Mesendoderm (in vitro differentiated cells): ENCODE measurements around the gene SLC7A9.

Experiments used
- DNase-seq: peaks from one replicate; pipeline ENCODE4 v3.0.0; 2013
- H2AK5ac ChIP-seq: 2 replicates; pipeline ENCODE4 v1.6.1; 2013; ENCODE audit warnings: low read length, inconsistent platforms
- H2BK120ac ChIP-seq: 2 replicates; pipeline ENCODE4 v1.6.1; 2013; ENCODE audit warnings: low read depth, mild to moderate bottlenecking, low read length, moderate library complexity, mixed read lengths
- H2BK15ac ChIP-seq: replicated peaks from 2 replicates; pipeline ENCODE4 v1.6.1; 2013; ENCODE audit warnings: low read depth, mild to moderate bottlenecking, moderate library complexity
- H2BK5ac ChIP-seq: 2 replicates; pipeline ENCODE4 v1.6.1; 2013; ENCODE audit warnings: low read length, inconsistent platforms
- H3K18ac ChIP-seq: 2 replicates; pipeline ENCODE4 v1.6.1; 2013; ENCODE audit warnings: mild to moderate bottlenecking, low read length, mixed read lengths
- H3K23ac ChIP-seq: one replicate; pipeline ENCODE4 v1.6.1; 2013; ENCODE audit warnings: low read length
- H3K27ac ChIP-seq: 2 replicates; pipeline ENCODE4 v1.5.1; 2013; ENCODE audit warnings: low read depth, mild to moderate bottlenecking, inconsistent platforms, low read length, moderate library complexity
- H3K27me3 ChIP-seq: 2 replicates; pipeline ENCODE4 v1.6.1; 2013; ENCODE audit warnings: low read length, control low read depth, mild to moderate bottlenecking, inconsistent platforms; ENCODE audit not compliant: insufficient read depth, poor library complexity
- H3K36me3 ChIP-seq: 2 replicates; pipeline ENCODE4 v1.6.1; 2013; ENCODE audit warnings: low read length, inconsistent platforms; ENCODE audit not compliant: control insufficient read depth, insufficient read depth
- H3K4ac ChIP-seq: one replicate; pipeline ENCODE4 v1.6.1; 2013; ENCODE audit warnings: low read depth, mild to moderate bottlenecking, low read length, moderate library complexity
- H3K4me1 ChIP-seq: 2 replicates; pipeline ENCODE4 v1.6.1; 2013; ENCODE audit warnings: low read depth, low read length, inconsistent platforms; ENCODE audit not compliant: control insufficient read depth
- H3K4me2 ChIP-seq: 2 replicates; pipeline ENCODE4 v1.6.1; 2013; ENCODE audit warnings: low read length
- H3K4me3 ChIP-seq: 2 replicates; pipeline ENCODE4 v1.5.1; 2013; ENCODE audit warnings: mild to moderate bottlenecking, low read length
- H3K56ac ChIP-seq: one replicate; pipeline ENCODE4 v1.6.1; 2013; ENCODE audit warnings: low read length
- H3K79me1 ChIP-seq: 2 replicates; pipeline ENCODE4 v1.6.1; 2013; ENCODE audit warnings: low read length, inconsistent platforms
- H3K79me2 ChIP-seq: 2 replicates; pipeline ENCODE4 v1.6.1; 2013; ENCODE audit warnings: mild to moderate bottlenecking, low read length; ENCODE audit not compliant: control insufficient read depth, insufficient read depth
- H3K9ac ChIP-seq: 2 replicates; pipeline ENCODE4 v1.6.1; 2013; ENCODE audit warnings: low read length, inconsistent platforms
- H4K5ac ChIP-seq: one replicate; pipeline ENCODE4 v1.6.1; 2013; ENCODE audit warnings: low read length
- H4K8ac ChIP-seq: one replicate; pipeline ENCODE4 v1.6.1; 2013; ENCODE audit warnings: low read depth, mild to moderate bottlenecking, control low read depth, low read length, moderate library complexity
- WGBS: extraction: QIAGEN DNeasy Blood & Tissue Kit; methylation state at CpG from one replicate; pipeline ENCODE4 v1.1.7; 2013; ENCODE audit warnings: low lambda C conversion rate, missing lambda C conversion rate; ENCODE audit not compliant: insufficient coverage; ENCODE audit errors: extremely low coverage; 5-methylcytosine and 5-hydroxymethylcytosine counted together

The SLC7A9 gene

GRCh38 chr19:32814624-32815023, 54.9 kb downstream of the SLC7A9 start:
- no peaks in the 10 kb centered on the region for H3K79me1 ChIP-seq
- H2BK15ac ChIP-seq: no peak overlapping the region
- H3K4me3 ChIP-seq: no peak overlapping the region
- no peaks in the 10 kb centered on the region for H3K79me2 ChIP-seq
- H3K27ac ChIP-seq: no peak overlapping the region
- no peak overlapping the region for H2AK5ac ChIP-seq
- H3K9ac ChIP-seq: no peak overlapping the region
- no peak overlapping the region for H2BK5ac ChIP-seq
- whole genome bisulfite sequencing: no CpG with 5 or more reads among the region's 6 CpGs
- no peak overlapping the region for H4K8ac ChIP-seq
- H3K56ac ChIP-seq: no peak overlapping the region
- no peak for DNase-seq
- H4K5ac ChIP-seq: no peak overlapping the region
- no peak overlapping the region for H3K23ac ChIP-seq
- no peak overlapping the region for H3K4ac ChIP-seq
- H3K27me3 ChIP-seq: no peaks in the 10 kb centered on the region
- no peak overlapping the region for H3K18ac ChIP-seq
- H3K36me3 ChIP-seq: no peaks in the 10 kb centered on the region
- no peak overlapping the region for H3K4me2 ChIP-seq
- no peak overlapping the region for H2BK120ac ChIP-seq
- H3K4me1 ChIP-seq: no peaks in the 10 kb centered on the region

- no peaks in the 10 kb centered on the region for H3K36me3 ChIP-seq
- no peaks in the 10 kb centered on the region for H3K79me2 ChIP-seq
- no peak overlapping the region for H2BK5ac ChIP-seq
- H3K4ac ChIP-seq: no peak overlapping the region
- H3K27me3 ChIP-seq: no peaks in the 10 kb centered on the region
- H3K4me3 ChIP-seq: no peak overlapping the region
- H4K8ac ChIP-seq: no peak overlapping the region
- H4K5ac ChIP-seq: no peak overlapping the region
- no peak overlapping the region for H2AK5ac ChIP-seq
- H3K9ac ChIP-seq: no peak overlapping the region
- no peaks in the 10 kb centered on the region for H3K4me1 ChIP-seq
- H3K18ac ChIP-seq: no peak overlapping the region
- DNase-seq: no peak
- no peak overlapping the region for H3K23ac ChIP-seq
- no peak overlapping the region for H2BK120ac ChIP-seq
- no CpG with 5 or more reads among the region's 15 CpGs for WGBS
- H3K79me1 ChIP-seq: no peaks in the 10 kb centered on the region
- H2BK15ac ChIP-seq: no peak overlapping the region
- H3K4me2 ChIP-seq: no peak overlapping the region
- no peak overlapping the region for H3K27ac ChIP-seq
- no peak overlapping the region for H3K56ac ChIP-seq
Observed at GRCh38 chr19:32813862-32814425, 55.6 kb downstream of the SLC7A9 start.

- Histone ChIP-seq H3K36me3 (no peaks in the 10 kb centered on the region), H3K4ac (no peak overlapping the region), H3K27ac (no peak overlapping the region), H3K4me1 (no peaks in the 10 kb centered on the region), H3K23ac (no peak overlapping the region), H3K56ac (no peak overlapping the region), H3K18ac (no peak overlapping the region), H3K9ac (no peak overlapping the region), H4K8ac (no peak overlapping the region), H2BK5ac (no peak overlapping the region), H2BK15ac (no peak overlapping the region), H3K27me3 (no peaks in the 10 kb centered on the region), H3K79me2 (no peaks in the 10 kb centered on the region), H2AK5ac (no peak overlapping the region), H2BK120ac (no peak overlapping the region), H3K4me3 (no peak overlapping the region), H3K79me1 (no peaks in the 10 kb centered on the region), H4K5ac (no peak overlapping the region), H3K4me2 (no peak overlapping the region)
- no peak for DNase-seq
- no CpG with 5 or more reads among the region's 3 CpGs for WGBS
Observed at GRCh38 chr19:32812571-32812970, 57.0 kb downstream of the SLC7A9 start.

DNA sequence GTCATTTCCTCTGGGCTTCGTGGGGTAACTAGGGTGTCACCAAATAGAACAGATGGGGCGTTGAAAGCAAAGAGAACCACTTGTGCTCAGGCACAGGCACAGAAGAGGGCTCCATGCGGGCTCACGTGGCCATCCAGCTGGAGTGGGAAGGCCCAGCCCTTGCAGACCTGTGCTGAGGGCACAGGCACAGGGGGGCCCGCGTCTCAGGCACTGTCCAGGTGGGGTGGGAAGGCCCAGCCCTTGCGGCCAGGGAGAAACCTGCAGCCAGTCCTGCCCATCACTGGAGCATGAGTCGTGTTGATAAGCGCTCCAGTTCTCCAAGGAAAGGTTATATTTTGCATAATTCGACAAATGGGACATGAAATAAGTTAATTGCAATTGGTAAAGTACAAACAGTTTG, 57.5 kb downstream of the SLC7A9 start:
- no peak overlapping the region for H3K4me3 ChIP-seq
- no peak overlapping the region for H3K9ac ChIP-seq
- no peak overlapping the region for H4K5ac ChIP-seq
- no peak for DNase-seq
- H3K4me2 ChIP-seq: no peak overlapping the region
- H3K56ac ChIP-seq: no peak overlapping the region
- H3K4ac ChIP-seq: no peak overlapping the region
- H3K27me3 ChIP-seq: no peaks in the 10 kb centered on the region
- H3K4me1 ChIP-seq: no peaks in the 10 kb centered on the region
- H3K79me1 ChIP-seq: no peaks in the 10 kb centered on the region
- H3K36me3 ChIP-seq: no peaks in the 10 kb centered on the region
- H3K23ac ChIP-seq: no peak overlapping the region
- no peak overlapping the region for H2BK120ac ChIP-seq
- H3K79me2 ChIP-seq: no peaks in the 10 kb centered on the region
- no peak overlapping the region for H3K18ac ChIP-seq
- no peak overlapping the region for H2AK5ac ChIP-seq
- no peak overlapping the region for H3K27ac ChIP-seq
- H2BK5ac ChIP-seq: no peak overlapping the region
- no CpG with 5 or more reads among the region's 10 CpGs for WGBS
- no peak overlapping the region for H4K8ac ChIP-seq
- H2BK15ac ChIP-seq: no peak overlapping the region

DNA sequence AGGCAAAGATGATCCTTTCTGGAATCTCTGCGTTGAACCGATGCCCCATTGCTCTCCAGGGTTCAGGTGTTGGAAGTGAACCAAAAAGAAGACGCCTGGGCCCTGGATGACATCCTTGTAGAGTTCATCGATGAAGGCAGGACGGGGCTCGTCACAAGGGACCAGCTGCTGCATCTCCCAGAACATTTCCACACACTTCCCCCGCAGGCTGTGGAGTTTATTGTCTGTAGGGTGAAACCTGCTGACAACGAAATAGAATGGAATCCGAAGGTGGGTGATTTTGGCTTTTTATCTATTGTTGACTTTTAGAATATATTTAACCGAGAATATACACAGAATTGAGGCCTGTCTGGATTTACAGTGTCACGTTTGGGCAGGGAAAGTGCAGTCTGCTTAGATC, 58.4 kb downstream of the SLC7A9 start:
- Histone ChIP-seq H3K23ac (no peak overlapping the region), H3K36me3 (no peaks in the 10 kb centered on the region), H3K27me3 (no peaks in the 10 kb centered on the region), H4K5ac (no peak overlapping the region), H3K27ac (no peak overlapping the region), H2BK5ac (no peak overlapping the region), H3K4me1 (no peaks in the 10 kb centered on the region), H2BK15ac (no peak overlapping the region), H2BK120ac (no peak overlapping the region), H3K79me1 (no peaks in the 10 kb centered on the region), H4K8ac (no peak overlapping the region), H2AK5ac (no peak overlapping the region), H3K4me2 (no peak overlapping the region), H3K18ac (no peak overlapping the region), H3K4ac (no peak overlapping the region), H3K79me2 (no peaks in the 10 kb centered on the region), H3K4me3 (no peak overlapping the region), H3K56ac (no peak overlapping the region), H3K9ac (no peak overlapping the region)
- no CpG with 5 or more reads among the region's 11 CpGs for WGBS
- no peak for DNase-seq

DNA sequence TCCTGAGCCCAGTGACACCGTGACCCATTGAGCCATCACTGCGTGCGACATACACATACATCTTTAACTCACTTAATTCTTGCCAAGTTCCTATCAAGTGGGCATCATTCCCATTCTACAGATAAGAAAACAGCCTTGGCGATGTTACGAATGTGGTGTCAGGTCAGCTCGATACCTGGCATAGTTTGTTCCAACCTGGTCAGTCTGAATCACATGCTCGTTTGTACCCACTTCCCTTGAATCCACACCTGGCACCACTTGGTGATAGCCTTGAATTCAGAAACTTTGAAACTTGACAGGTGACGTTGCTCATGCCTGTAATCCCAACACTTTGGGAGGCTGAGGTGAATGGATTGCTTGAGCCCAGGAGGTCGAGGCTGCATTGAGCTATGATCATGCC, 59.1 kb downstream of the SLC7A9 start:
- no peak overlapping the region for H3K4me2 ChIP-seq
- no CpG with 5 or more reads among the region's 9 CpGs for WGBS
- no peak overlapping the region for H2BK15ac ChIP-seq
- no peak overlapping the region for H3K4ac ChIP-seq
- DNase-seq: no peak
- H3K36me3 ChIP-seq: no peaks in the 10 kb centered on the region
- no peak overlapping the region for H2BK5ac ChIP-seq
- H3K4me3 ChIP-seq: no peak overlapping the region
- no peak overlapping the region for H3K23ac ChIP-seq
- no peak overlapping the region for H4K5ac ChIP-seq
- no peaks in the 10 kb centered on the region for H3K79me2 ChIP-seq
- no peak overlapping the region for H4K8ac ChIP-seq
- no peak overlapping the region for H3K18ac ChIP-seq
- no peaks in the 10 kb centered on the region for H3K27me3 ChIP-seq
- no peak overlapping the region for H2AK5ac ChIP-seq
- no peak overlapping the region for H3K9ac ChIP-seq
- H3K27ac ChIP-seq: no peak overlapping the region
- H2BK120ac ChIP-seq: no peak overlapping the region
- H3K56ac ChIP-seq: no peak overlapping the region
- H3K4me1 ChIP-seq: no peaks in the 10 kb centered on the region
- H3K79me1 ChIP-seq: no peaks in the 10 kb centered on the region
